IMR-90 (cell line): ENCODE measurements around the gene GSTM1. TPM values are rescaled to one million over a fixed set of nuclear protein-coding genes. Genes with fewer than 3 reads are reported as not detected.

ENCODE experiments used
- ATAC-seq: fragments of 200-7000 bp; cut with Tn5 transposase; 2 replicates; pipeline ENCODE4 v1.9.1; 2020; ENCODE audit warnings: low read depth, mild to moderate bottlenecking, moderate library complexity
- BruUV-seq: library from RNA; stranded (reverse); fragments of 400-500 nt; replicated peaks from 2 replicates; lab custom pipeline; 2021; lab: Mats Ljungman, UMichigan
- CTCF ChIA-PET: fragments of 300-600 bp; formaldehyde crosslinking; extraction: SDS; loops from one replicate; lab custom pipeline; 2021; ENCODE audit warnings: antibody characterized with exemption; lab: Yijun Ruan, JAX
- POLR2A ChIA-PET: fragments of 300-600 bp; sonication (Branson Sonifier 250); formaldehyde crosslinking; loops from one replicate; lab custom pipeline; 2022; ENCODE audit warnings: antibody characterized with exemption; ENCODE audit not compliant: unreplicated experiment; lab: Charles Lee
- DNase-seq: peaks from one replicate; pipeline ENCODE4 v3.0.0; 2013
- H2AFZ ChIP-seq: replicated peaks from 2 replicates; pipeline ENCODE3; 2013; ENCODE audit warnings: low read length, mild to moderate bottlenecking; ENCODE audit not compliant: poor library complexity
- H2AK5ac ChIP-seq: 2 replicates; pipeline ENCODE4 v1.6.1; 2013; ENCODE audit warnings: low read depth, low read length, inconsistent platforms
- H2AK9ac ChIP-seq: replicated peaks from 2 replicates; pipeline ENCODE3; 2013; ENCODE audit warnings: mild to moderate bottlenecking, low read depth, low read length, moderate library complexity; ENCODE audit not compliant: poor library complexity
- H2BK120ac ChIP-seq: 2 replicates; pipeline ENCODE4 v1.6.1; 2013; ENCODE audit warnings: low read depth, low read length, inconsistent platforms
- H2BK15ac ChIP-seq: 3 replicates; pipeline ENCODE4 v1.6.1; 2013; ENCODE audit warnings: low read depth, low read length, inconsistent platforms
- H2BK20ac ChIP-seq: 2 replicates; pipeline ENCODE4 v1.6.1; 2013; ENCODE audit warnings: low read depth, mild to moderate bottlenecking, inconsistent platforms, low read length, moderate library complexity
- H2BK5ac ChIP-seq: 2 replicates; pipeline ENCODE4 v1.6.1; 2013; ENCODE audit warnings: mild to moderate bottlenecking, low read depth, low read length, inconsistent platforms; ENCODE audit not compliant: poor library complexity, severe bottlenecking
- H3K14ac ChIP-seq: replicated peaks from 2 replicates; pipeline ENCODE4 v1.6.1; 2013; ENCODE audit warnings: low read depth, low read length, inconsistent platforms
- H3K18ac ChIP-seq: 2 replicates; pipeline ENCODE4 v1.6.1; 2013; ENCODE audit warnings: low read depth, low read length, control low read depth
- H3K23ac ChIP-seq: 2 replicates; pipeline ENCODE4 v1.6.1; 2013; ENCODE audit warnings: low read depth, low read length, inconsistent platforms
- H3K27ac ChIP-seq: 2 replicates; pipeline ENCODE4 v1.5.1; 2013; ENCODE audit warnings: mild to moderate bottlenecking, control low read depth, low read length; ENCODE audit not compliant: insufficient read depth
- H3K27me3 ChIP-seq: 2 replicates; pipeline ENCODE4 v1.6.1; 2013; ENCODE audit warnings: low read length; ENCODE audit not compliant: control insufficient read depth, insufficient read depth
- H3K36me3 ChIP-seq: 2 replicates; pipeline ENCODE4 v1.6.1; 2013; ENCODE audit warnings: low read length, mixed read lengths; ENCODE audit not compliant: control insufficient read depth, insufficient read depth
- H3K4ac ChIP-seq: 2 replicates; pipeline ENCODE4 v1.6.1; 2013; ENCODE audit warnings: low read depth, low read length, inconsistent platforms
- H3K4me1 ChIP-seq: 2 replicates; pipeline ENCODE4 v1.6.1; 2013; ENCODE audit warnings: low read length, mixed read lengths; ENCODE audit not compliant: control insufficient read depth, insufficient read depth
- H3K4me2 ChIP-seq: 2 replicates; pipeline ENCODE4 v1.6.1; 2013; ENCODE audit warnings: low read depth, mild to moderate bottlenecking, control low read depth, low read length, moderate library complexity
- H3K4me3 ChIP-seq: 2 replicates; pipeline ENCODE4 v1.5.1; 2013; ENCODE audit warnings: low read depth, mild to moderate bottlenecking, control low read depth, low read length, moderate library complexity; ENCODE audit not compliant: insufficient read depth
- H3K56ac ChIP-seq: 2 replicates; pipeline ENCODE4 v1.6.1; 2013; ENCODE audit warnings: low read length, inconsistent platforms; ENCODE audit not compliant: insufficient read depth; ENCODE audit errors: extremely low read depth
- H3K79me1 ChIP-seq, 2 experiments: 2 replicates each; pipeline ENCODE4 v1.6.1; 2013; ENCODE audit warnings: low read length in 2 of 2, inconsistent platforms in 1 of 2, low read depth in 1 of 2
- H3K9ac ChIP-seq: 2 replicates; pipeline ENCODE4 v1.6.1; 2013; ENCODE audit warnings: low read depth, low read length, control low read depth
- H3K9me1 ChIP-seq: 2 replicates; pipeline ENCODE4 v1.6.1; 2013; ENCODE audit warnings: low read length, inconsistent platforms; ENCODE audit not compliant: insufficient read depth
- H3K9me3 ChIP-seq: 2 replicates; pipeline ENCODE4 v1.6.1; 2013; ENCODE audit warnings: low read length; ENCODE audit not compliant: control insufficient read depth, insufficient read depth
- H4K20me1 ChIP-seq: 2 replicates; pipeline ENCODE4 v1.6.1; 2013; ENCODE audit warnings: low read length, inconsistent platforms; ENCODE audit not compliant: insufficient read depth
- H4K5ac ChIP-seq: 2 replicates; pipeline ENCODE4 v1.6.1; 2013; ENCODE audit warnings: mild to moderate bottlenecking, low read depth, low read length, control low read depth
- H4K8ac ChIP-seq, 2 experiments: 2 replicates each; pipeline ENCODE4 v1.6.1; 2013; ENCODE audit warnings: low read depth in 2 of 2, low read length in 2 of 2, control low read depth in 1 of 2, inconsistent platforms in 1 of 2
- H4K91ac ChIP-seq: 2 replicates; pipeline ENCODE4 v1.6.1; 2013; ENCODE audit warnings: low read depth, low read length, inconsistent platforms; ENCODE audit not compliant: insufficient read depth
- CEBPB ChIP-seq: IDR thresholded peaks from 2 replicates; pipeline ENCODE4 v1.6.1; 2012; ENCODE audit warnings: low read depth, low read length, improper control_type of control experiment
- MAFK ChIP-seq: IDR thresholded peaks from 2 replicates; pipeline ENCODE4 v1.6.1; 2012; ENCODE audit warnings: low read depth, low read length, improper control_type of control experiment
- NFE2L2 ChIP-seq: fragments of 150-350 bp; IDR thresholded peaks from 2 replicates; pipeline ENCODE4 v1.6.1; 2016; ENCODE audit warnings: low read depth, mild to moderate bottlenecking, low read length
- RAD21 ChIP-seq: IDR thresholded peaks from 2 replicates; pipeline ENCODE4 v1.6.1; 2012; ENCODE audit warnings: low read length, improper control_type of control experiment
- RCOR1 ChIP-seq: IDR thresholded peaks from 2 replicates; pipeline ENCODE4 v1.6.1; 2012; ENCODE audit warnings: mild to moderate bottlenecking, low read length, improper control_type of control experiment; ENCODE audit not compliant: insufficient replicate concordance
- RFX5 ChIP-seq: IDR thresholded peaks from 2 replicates; pipeline ENCODE4 v1.8.0; 2012; ENCODE audit warnings: low read depth, mild to moderate bottlenecking, low read length, moderate library complexity
- SMC3 ChIP-seq: fragments of 150-350 bp; IDR thresholded peaks from 2 replicates; pipeline ENCODE4 v1.6.1; 2016; ENCODE audit warnings: low read depth, mild to moderate bottlenecking, antibody characterized with exemption, low read length, moderate library complexity
- WGBS, 2 experiments: methylation state at CpG; one replicate each; pipeline versions ENCODE4 v1.1.5 to v1.1.7; 2013; ENCODE audit warnings: missing lambda C conversion rate in 2 of 2; ENCODE audit not compliant: insufficient read length in 1 of 2; ENCODE audit errors: extremely low coverage in 2 of 2; 5-methylcytosine and 5-hydroxymethylcytosine counted together
- dilution Hi-C: fragments of 300-500 bp; cut with HindIII; formaldehyde crosslinking; loops from one replicate; pipeline ENCODE4 v1.14.3; 2018; ENCODE audit warnings: low sequenced_read_pairs; ENCODE audit not compliant: unreplicated experiment
- in situ Hi-C: fragments of 300-500 bp; cut with MboI; formaldehyde crosslinking; loops from 3 replicates; pipeline ENCODE4 v1.14.3; 2019; ENCODE audit warnings: low sequenced_read_pairs, inconsistent platforms, mixed read lengths
- intact Hi-C: fragments of 100-400 bp; cut with micrococcal nuclease; formaldehyde crosslinking; loops from 2 replicates; pipeline ENCODE4 v1.10.0; 2022
- polyA plus RNA-seq, 3 experiments: library from polyadenylated mRNA; depleted of rRNA; stranded (reverse); fragments of >200 nt; gene quantifications; 2 replicates each; pipeline ENCODE4 v1.2.3, GENCODE V29; 2012; ENCODE audit warnings: low replicate concordance in 1 of 3
- total RNA-seq: library from RNA; depleted of rRNA; stranded (reverse); fragments of >200 nt; gene quantifications from 2 replicates; pipeline ENCODE4 v1.2.3, GENCODE V29; 2012
- TF ChIP-seq, protein P1 (sequence below): conservative IDR thresholded peaks from 2 replicates; pipeline ENCODE4 v1.5.1; 2012; ENCODE audit warnings: mild to moderate bottlenecking, low read depth, low read length, improper control_type of control experiment
- TF ChIP-seq, protein P2 (sequence below): fragments of 150-350 bp; IDR thresholded peaks from 2 replicates; pipeline ENCODE4 v1.6.1; 2017; ENCODE audit warnings: mild to moderate bottlenecking, antibody characterized with exemption, low read length, low read depth

GSTM1 gene
- total and polyA plus RNA-seq, 2 of the 4 experiments (the other 2 are of a cell fraction): not detected

DNA sequence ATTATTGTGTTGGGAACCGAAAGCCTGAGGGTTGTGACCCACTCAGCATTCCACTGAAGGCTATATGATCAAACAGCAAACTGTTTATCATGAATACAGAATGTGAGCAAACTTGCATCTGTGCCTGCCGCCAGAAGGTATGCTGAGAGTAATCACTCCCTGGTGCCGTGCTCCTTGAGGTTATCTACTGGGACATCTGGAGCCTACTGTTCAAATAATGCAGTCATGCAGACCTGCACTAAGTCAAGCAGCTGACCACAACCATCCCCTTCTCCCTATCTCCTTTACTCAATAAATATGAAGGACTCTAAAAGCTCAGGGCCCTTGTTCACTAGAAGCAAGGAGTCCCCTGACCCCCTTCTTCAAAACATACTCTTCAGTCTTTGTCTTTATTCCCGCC, 37.9 kb downstream of the GSTM1 start:
- no TSS peak for BruUV-seq
- Histone ChIP-seq H2AK5ac (no peak overlapping the region), H2BK5ac (no peak overlapping the region), H3K23ac (no peak overlapping the region), H3K9me3 (no peaks in the 10 kb centered on the region; the same call in 1 of the 2 replicates), H3K18ac (no peak overlapping the region), H4K5ac (no peak overlapping the region), H3K4ac (no peak overlapping the region), H2AK9ac (no peak overlapping the region), H3K9me1 (0 out of 2 replicates have a peak, but pooled peaks cover 3% of the 10 kb centered on the region), H3K27me3 (peaks cover 6% of the 10 kb centered on the region), H2BK120ac (no peak overlapping the region), H2AFZ (no peak overlapping the region), H3K79me1 (no peaks in the 10 kb centered on the region), H3K4me3 (no peak overlapping the region), H4K91ac (no peak overlapping the region), H3K27ac (no peak overlapping the region), H3K14ac (no peak overlapping the region), H4K8ac (no peak overlapping the region), H2BK20ac (no peak overlapping the region), H3K36me3 (no peaks in the 10 kb centered on the region), H3K4me2 (no peak overlapping the region), H3K56ac (no peak overlapping the region), H4K20me1 (no peaks in the 10 kb centered on the region), H3K4me1 (peaks cover 2% of the 10 kb centered on the region; the same call in 1 of the 2 replicates), H2BK15ac (no peak overlapping the region), H3K9ac (no peak overlapping the region)
- ATAC-seq: no peak
- TF ChIP-seq, protein P1, sequence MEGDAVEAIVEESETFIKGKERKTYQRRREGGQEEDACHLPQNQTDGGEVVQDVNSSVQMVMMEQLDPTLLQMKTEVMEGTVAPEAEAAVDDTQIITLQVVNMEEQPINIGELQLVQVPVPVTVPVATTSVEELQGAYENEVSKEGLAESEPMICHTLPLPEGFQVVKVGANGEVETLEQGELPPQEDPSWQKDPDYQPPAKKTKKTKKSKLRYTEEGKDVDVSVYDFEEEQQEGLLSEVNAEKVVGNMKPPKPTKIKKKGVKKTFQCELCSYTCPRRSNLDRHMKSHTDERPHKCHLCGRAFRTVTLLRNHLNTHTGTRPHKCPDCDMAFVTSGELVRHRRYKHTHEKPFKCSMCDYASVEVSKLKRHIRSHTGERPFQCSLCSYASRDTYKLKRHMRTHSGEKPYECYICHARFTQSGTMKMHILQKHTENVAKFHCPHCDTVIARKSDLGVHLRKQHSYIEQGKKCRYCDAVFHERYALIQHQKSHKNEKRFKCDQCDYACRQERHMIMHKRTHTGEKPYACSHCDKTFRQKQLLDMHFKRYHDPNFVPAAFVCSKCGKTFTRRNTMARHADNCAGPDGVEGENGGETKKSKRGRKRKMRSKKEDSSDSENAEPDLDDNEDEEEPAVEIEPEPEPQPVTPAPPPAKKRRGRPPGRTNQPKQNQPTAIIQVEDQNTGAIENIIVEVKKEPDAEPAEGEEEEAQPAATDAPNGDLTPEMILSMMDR: no peak
- TF ChIP-seq RFX5 (no peak), RCOR1 (no peak), SMC3 (no peak), NFE2L2 (no peak), RAD21 (no peak), CEBPB (no peak), MAFK (no peak)
- TF ChIP-seq, protein P2, sequence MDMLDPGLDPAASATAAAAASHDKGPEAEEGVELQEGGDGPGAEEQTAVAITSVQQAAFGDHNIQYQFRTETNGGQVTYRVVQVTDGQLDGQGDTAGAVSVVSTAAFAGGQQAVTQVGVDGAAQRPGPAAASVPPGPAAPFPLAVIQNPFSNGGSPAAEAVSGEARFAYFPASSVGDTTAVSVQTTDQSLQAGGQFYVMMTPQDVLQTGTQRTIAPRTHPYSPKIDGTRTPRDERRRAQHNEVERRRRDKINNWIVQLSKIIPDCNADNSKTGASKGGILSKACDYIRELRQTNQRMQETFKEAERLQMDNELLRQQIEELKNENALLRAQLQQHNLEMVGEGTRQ: no peak
- 83% methylated on average over 1 of the region's 4 CpGs; no CpG with 5 or more reads in 1 of the 2 experiments for WGBS, 2 experiments
- in situ Hi-C loops (no loop called here), intact Hi-C loops (no loop called here), dilution Hi-C loops (no loop called here)
- ChIA-PET POLR2A (no interaction called here), CTCF (no interaction called here)
- no peak for DNase-seq
